Neuronal stem cell (in vitro differentiated cells): Measurements from ENCODE around the gene PROSER3.

Experiments used
- DNase-seq: peaks from one replicate; pipeline ENCODE4 v3.0.0-alpha.2; 2013; ENCODE audit warnings: low spot score
- H2AFZ ChIP-seq: one replicate; pipeline ENCODE4 v1.6.1; 2013; ENCODE audit warnings: mild to moderate bottlenecking, low read length, inconsistent platforms
- H2AK5ac ChIP-seq: 2 replicates; pipeline ENCODE4 v1.6.1; 2013; ENCODE audit warnings: low read depth, mild to moderate bottlenecking, inconsistent platforms, low read length, moderate library complexity, mixed read lengths
- H2BK120ac ChIP-seq: 2 replicates; pipeline ENCODE4 v1.6.1; 2013; ENCODE audit warnings: low read depth, mild to moderate bottlenecking, inconsistent platforms, low read length, moderate library complexity, mixed read lengths
- H2BK12ac ChIP-seq: one replicate; pipeline ENCODE4 v1.6.1; 2013; ENCODE audit warnings: low read length, inconsistent platforms
- H2BK15ac ChIP-seq: 2 replicates; pipeline ENCODE4 v1.6.1; 2013; ENCODE audit warnings: mild to moderate bottlenecking, low read length, inconsistent platforms, mixed read lengths
- H2BK5ac ChIP-seq: one replicate; pipeline ENCODE4 v1.6.1; 2013; ENCODE audit warnings: inconsistent platforms, mild to moderate bottlenecking, low read length, moderate library complexity
- H3K14ac ChIP-seq: one replicate; pipeline ENCODE4 v1.6.1; 2013; ENCODE audit warnings: low read length, inconsistent platforms
- H3K18ac ChIP-seq: 2 replicates; pipeline ENCODE4 v1.6.1; 2013; ENCODE audit warnings: low read length, inconsistent platforms
- H3K23ac ChIP-seq: 2 replicates; pipeline ENCODE4 v1.6.1; 2013; ENCODE audit warnings: low read depth, mild to moderate bottlenecking, mixed read lengths, low read length, inconsistent platforms; ENCODE audit not compliant: poor library complexity
- H3K27ac ChIP-seq: replicated peaks from 3 replicates; pipeline ENCODE4 v1.5.1; 2013; ENCODE audit warnings: low read length, inconsistent platforms
- H3K27me3 ChIP-seq, 3 experiments: 2 replicates each; pipeline ENCODE4 v1.6.1; 2013; ENCODE audit warnings: low read length in 3 of 3, mild to moderate bottlenecking in 2 of 3, inconsistent platforms in 1 of 3, low read depth in 1 of 3, mixed read lengths in 1 of 3, moderate library complexity in 1 of 3; ENCODE audit not compliant: control insufficient read depth in 3 of 3, insufficient read depth in 3 of 3
- H3K36me3 ChIP-seq, 2 donors: replicated peaks in 1 of 2; 2 replicates each; pipeline ENCODE4 v1.6.1; 2013; ENCODE audit warnings: low read length in 2 of 2; ENCODE audit not compliant: control insufficient read depth in 2 of 2, insufficient read depth in 2 of 2
- H3K4ac ChIP-seq: 2 replicates; pipeline ENCODE4 v1.6.1; 2013; ENCODE audit warnings: inconsistent platforms, mild to moderate bottlenecking, low read length, moderate library complexity
- H3K4me1 ChIP-seq, 2 donors: 1 replicate in 1 of 2; 2 replicates in 1 of 2; pipeline ENCODE4 v1.6.1; 2013; ENCODE audit warnings: low read length in 2 of 2, low read depth in 1 of 2; ENCODE audit not compliant: control insufficient read depth in 2 of 2, insufficient read depth in 1 of 2
- H3K4me2 ChIP-seq: one replicate; pipeline ENCODE4 v1.6.1; 2013; ENCODE audit warnings: mild to moderate bottlenecking, low read length, inconsistent platforms; ENCODE audit not compliant: insufficient read depth, poor library complexity, severe bottlenecking
- H3K4me3 ChIP-seq, 2 donors: 2 replicates each; pipeline ENCODE4 v1.5.1; 2013; ENCODE audit warnings: low read length in 2 of 2, mild to moderate bottlenecking in 2 of 2, inconsistent platforms in 1 of 2, moderate library complexity in 1 of 2
- H3K79me1 ChIP-seq: one replicate; pipeline ENCODE4 v1.6.1; 2013; ENCODE audit warnings: low read depth, mild to moderate bottlenecking, inconsistent platforms, low read length, moderate library complexity
- H3K9ac ChIP-seq: one replicate; pipeline ENCODE4 v1.6.1; 2013; ENCODE audit warnings: mild to moderate bottlenecking, low read depth, low read length, inconsistent platforms; ENCODE audit not compliant: poor library complexity
- H3K9me3 ChIP-seq, 2 donors: replicated peaks in 1 of 2; 2 replicates each; pipeline versions ENCODE3 to v1.6.1; 2013; ENCODE audit warnings: low read length in 2 of 2, mild to moderate bottlenecking in 2 of 2, inconsistent platforms in 1 of 2, low read depth in 1 of 2, mixed read lengths in 1 of 2, moderate library complexity in 1 of 2; ENCODE audit not compliant: control insufficient read depth in 2 of 2, insufficient read depth in 1 of 2
- H4K8ac ChIP-seq: one replicate; pipeline ENCODE4 v1.6.1; 2013; ENCODE audit warnings: low read depth, mild to moderate bottlenecking, inconsistent platforms, low read length, moderate library complexity
- H4K91ac ChIP-seq: one replicate; pipeline ENCODE4 v1.6.1; 2013; ENCODE audit warnings: low read length, low read depth, mild to moderate bottlenecking, inconsistent platforms; ENCODE audit not compliant: poor library complexity
- WGBS, 2 donors: extraction: QIAGEN DNeasy Blood & Tissue Kit; methylation state at CpG; one replicate each; pipeline ENCODE4 v1.1.7; 2013; ENCODE audit warnings: missing lambda C conversion rate in 2 of 2, mixed read lengths in 1 of 2; ENCODE audit not compliant: insufficient read length in 2 of 2, insufficient replicate concordance in 1 of 2; ENCODE audit errors: extremely low coverage in 2 of 2; 5-methylcytosine and 5-hydroxymethylcytosine counted together

Gene PROSER3

GRCh38 chr19:35757231-35757748 is 686 bp upstream of the PROSER3 start:
- peak overlapping the region; percentile 83 for H3K4me2 ChIP-seq
- peak overlapping the region; percentile 56 for H3K14ac ChIP-seq
- peak overlapping the region; percentile 99 for H2AK5ac ChIP-seq
- peak overlapping the region; percentile 90 for H3K27ac ChIP-seq
- no peaks in the 10 kb centered on the region for H3K9me3 ChIP-seq
- peak overlapping the region; percentile 97 for H2BK15ac ChIP-seq
- H3K9ac ChIP-seq: peak overlapping the region; percentile 81
- peak overlapping the region; percentile 82 for H4K8ac ChIP-seq
- peaks cover 25 to 53% of the 10 kb centered on the region in 2 donors for H3K36me3 ChIP-seq
- peaks cover 0 to 13% (median 3%) of the 10 kb centered on the region in 3 experiments for H3K27me3 ChIP-seq
- peak overlapping the region; percentile 76 to 93 for H3K4me3 ChIP-seq
- peaks cover 12 to 24% of the 10 kb centered on the region in 2 donors for H3K4me1 ChIP-seq
- WGBS, 2 donors: no CpG with 5 or more reads among the region's 19 CpGs
- peak overlapping the region; percentile 53 for H3K4ac ChIP-seq
- peak overlapping the region; percentile 75 for H2BK5ac ChIP-seq
- DNase-seq: no peak
- H3K79me1 ChIP-seq: peaks cover 17% of the 10 kb centered on the region
- peak overlapping the region; percentile 72 for H2BK120ac ChIP-seq
- no peak overlapping the region for H4K91ac ChIP-seq
- peak overlapping the region; percentile 75 for H2AFZ ChIP-seq
- H3K23ac ChIP-seq: peak overlapping the region; percentile 65
- H2BK12ac ChIP-seq: peak overlapping the region; percentile 58
- peak overlapping the region; percentile 74 for H3K18ac ChIP-seq

- Histone ChIP-seq H3K27ac (no peak overlapping the region), H3K14ac (no peak overlapping the region), H2BK120ac (no peak overlapping the region), H3K4me1 (peaks cover 12 to 24% of the 10 kb centered on the region in 2 donors), H3K18ac (no peak overlapping the region), H3K79me1 (peaks cover 16% of the 10 kb centered on the region), H4K8ac (no peak overlapping the region), H2AK5ac (no peak overlapping the region), H2BK12ac (no peak overlapping the region), H2BK15ac (no peak overlapping the region), H3K27me3 (peaks cover 0 to 13% (median 3%) of the 10 kb centered on the region in 3 experiments), H4K91ac (no peak overlapping the region), H3K4me2 (no peak overlapping the region), H3K36me3 (peaks cover 24 to 47% of the 10 kb centered on the region in 2 donors), H3K4ac (no peak overlapping the region), H3K23ac (no peak overlapping the region), H3K9me3 (no peaks in the 10 kb centered on the region), H3K9ac (peak overlapping the region; percentile 16), H2AFZ (no peak overlapping the region), H3K4me3 (peak overlapping the region in 1 of 2 donors; percentile 93), H2BK5ac (no peak overlapping the region)
- whole genome bisulfite sequencing, 2 donors: no CpG with 5 or more reads among the region's 2 CpGs
- DNase-seq: no peak
Measured at GRCh38 chr19:35759697-35760096, 1.7 kb downstream of the PROSER3 start.

GRCh38 chr19:35760711-35761349 is 2.9 kb downstream of the PROSER3 start:
- H2BK15ac ChIP-seq: no peak overlapping the region
- no peak overlapping the region for H3K23ac ChIP-seq
- H3K4me1 ChIP-seq: peaks cover 12 to 16% of the 10 kb centered on the region in 2 donors
- H3K79me1 ChIP-seq: peaks cover 18% of the 10 kb centered on the region
- H2BK5ac ChIP-seq: no peak overlapping the region
- no peak overlapping the region for H2BK120ac ChIP-seq
- no peak overlapping the region for H2AFZ ChIP-seq
- WGBS, 2 donors: no CpG with 5 or more reads among the region's 4 CpGs
- peaks cover 32 to 58% of the 10 kb centered on the region in 2 donors for H3K36me3 ChIP-seq
- no peak overlapping the region for H4K8ac ChIP-seq
- H3K14ac ChIP-seq: no peak overlapping the region
- H3K27ac ChIP-seq: no peak overlapping the region
- H3K9ac ChIP-seq: no peak overlapping the region
- H3K4ac ChIP-seq: no peak overlapping the region
- H3K4me3 ChIP-seq: no peak overlapping the region
- H3K18ac ChIP-seq: no peak overlapping the region
- no peaks in the 10 kb centered on the region for H3K9me3 ChIP-seq
- H3K4me2 ChIP-seq: no peak overlapping the region
- H2BK12ac ChIP-seq: no peak overlapping the region
- no peak overlapping the region for H2AK5ac ChIP-seq
- DNase-seq: no peak
- H4K91ac ChIP-seq: no peak overlapping the region
- H3K27me3 ChIP-seq: peaks cover 0 to 4% (median 2%) of the 10 kb centered on the region in 3 experiments

- DNase-seq: no peak
- Histone ChIP-seq H3K36me3 (peaks cover 35 to 78% of the 10 kb centered on the region in 2 donors), H2BK5ac (no peak overlapping the region)
Measured at GRCh38 chr19:35764432-35765315, 6.7 kb downstream of the PROSER3 start.

More at GRCh38 chr19:35764432-35765315, 6.7 kb downstream of the PROSER3 start:
- H3K79me1 ChIP-seq: peaks cover 5% of the 10 kb centered on the region
- peak overlapping the region; percentile 5 for H3K4ac ChIP-seq
- no peak overlapping the region for H4K8ac ChIP-seq
- no CpG with 5 or more reads among the region's 17 CpGs for WGBS, 2 donors
- no peak overlapping the region for H3K14ac ChIP-seq
- H3K4me2 ChIP-seq: no peak overlapping the region
- no peak overlapping the region for H3K18ac ChIP-seq
- peak overlapping the region; percentile 1 for H2BK12ac ChIP-seq
- no peak overlapping the region for H2BK15ac ChIP-seq
- peaks cover 0 to 5% of the 10 kb centered on the region in 2 donors for H3K4me1 ChIP-seq
- H2AFZ ChIP-seq: no peak overlapping the region
- H2BK120ac ChIP-seq: no peak overlapping the region
- H3K9ac ChIP-seq: peak overlapping the region; percentile 44
- peak overlapping the region; percentile 28 for H2AK5ac ChIP-seq
- no peak overlapping the region for H3K4me3 ChIP-seq
- no peak overlapping the region for H4K91ac ChIP-seq
- H3K9me3 ChIP-seq: no peaks in the 10 kb centered on the region
- no peak overlapping the region for H3K23ac ChIP-seq
- H3K27ac ChIP-seq: no peak overlapping the region
- no peaks in the 10 kb centered on the region for H3K27me3 ChIP-seq
